Dedifferentiated amniotic fluid mesenchymal stem cell (primary cell): Measurements from ENCODE around the gene NEK6.

Source experiments
- DNase-seq: peaks from one replicate; pipeline ENCODE4 v3.0.0-alpha.2; 2016; ENCODE audit errors: extremely low spot score

NEK6 gene

DNA sequence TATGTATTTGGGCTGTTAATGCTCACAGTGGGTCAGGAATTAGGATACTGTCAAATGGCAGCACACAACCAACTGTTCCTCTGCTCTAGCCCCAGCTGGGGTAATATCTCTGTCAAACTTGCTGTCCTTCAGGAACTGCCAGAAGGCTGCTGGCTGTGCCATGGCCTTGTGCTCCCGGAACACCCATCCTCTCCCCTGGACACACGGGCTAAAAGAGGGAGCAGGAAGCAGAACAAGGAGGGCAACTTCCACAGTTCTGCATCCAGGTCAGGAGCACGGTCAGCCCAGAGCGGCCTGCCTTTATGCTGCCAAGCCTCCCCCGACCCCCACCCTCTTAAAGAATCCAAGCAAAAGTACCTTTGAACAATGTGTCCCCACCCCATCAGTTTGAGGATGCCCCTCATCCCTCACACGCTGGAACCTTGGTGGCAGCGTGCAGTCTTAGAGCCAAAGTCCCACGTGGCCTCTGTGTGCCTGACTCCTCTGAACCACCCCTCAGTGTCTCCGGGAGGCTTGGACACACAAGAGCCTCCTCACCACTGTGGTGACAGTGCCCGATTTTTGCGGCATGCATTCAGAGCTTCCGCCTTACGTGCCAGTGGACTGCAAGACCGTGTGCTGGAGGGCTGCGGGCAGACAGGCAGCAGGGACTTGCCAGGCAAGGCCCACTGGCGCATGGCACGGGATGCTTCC lies 96.7 kb downstream of the NEK6 start:
- DNase-seq = no peak

DNA sequence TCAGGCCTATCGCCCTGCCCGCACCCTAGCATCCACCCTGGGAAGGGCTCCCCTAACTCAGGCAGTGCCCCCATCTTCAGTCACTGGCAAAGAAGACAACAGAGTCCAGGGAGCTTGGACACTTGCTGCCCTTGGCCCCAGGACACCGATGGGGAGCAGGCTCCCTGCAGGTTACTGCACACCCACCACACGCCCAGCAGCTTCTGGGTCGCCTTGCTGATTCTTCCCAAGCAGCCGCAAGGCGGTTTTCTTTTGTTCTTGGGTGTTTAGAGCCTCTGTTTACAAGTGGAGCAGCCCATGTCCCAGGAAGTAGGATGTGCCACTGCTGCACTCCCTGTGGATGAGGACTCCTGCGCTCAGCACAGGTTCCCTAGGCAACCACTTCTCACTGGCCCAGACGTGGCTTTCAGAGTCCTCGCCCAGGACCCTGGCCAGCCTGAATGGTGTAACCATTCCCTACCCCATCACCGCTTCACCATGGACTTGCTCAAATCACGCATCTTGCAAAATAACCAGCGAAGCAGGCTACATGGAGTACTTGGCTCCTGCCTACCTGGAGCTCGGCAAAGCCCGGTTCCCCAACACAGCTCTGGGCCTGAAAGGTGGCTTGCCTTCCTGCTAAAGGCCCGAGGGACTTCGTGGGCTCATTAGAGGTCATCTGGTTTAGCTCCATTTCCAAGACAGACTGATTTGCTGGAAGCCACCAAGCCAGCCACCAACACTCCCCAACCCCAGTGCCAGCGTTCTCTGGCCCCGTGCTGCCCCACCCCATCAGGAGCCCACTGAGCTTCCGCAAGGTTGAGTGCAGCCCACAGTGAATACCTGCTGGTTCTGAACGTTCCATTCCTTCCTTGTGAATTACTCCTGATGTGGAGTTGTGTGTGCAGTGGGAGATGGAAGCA lies 97.5 kb downstream of the NEK6 start:
- no peak for DNase-seq

DNA sequence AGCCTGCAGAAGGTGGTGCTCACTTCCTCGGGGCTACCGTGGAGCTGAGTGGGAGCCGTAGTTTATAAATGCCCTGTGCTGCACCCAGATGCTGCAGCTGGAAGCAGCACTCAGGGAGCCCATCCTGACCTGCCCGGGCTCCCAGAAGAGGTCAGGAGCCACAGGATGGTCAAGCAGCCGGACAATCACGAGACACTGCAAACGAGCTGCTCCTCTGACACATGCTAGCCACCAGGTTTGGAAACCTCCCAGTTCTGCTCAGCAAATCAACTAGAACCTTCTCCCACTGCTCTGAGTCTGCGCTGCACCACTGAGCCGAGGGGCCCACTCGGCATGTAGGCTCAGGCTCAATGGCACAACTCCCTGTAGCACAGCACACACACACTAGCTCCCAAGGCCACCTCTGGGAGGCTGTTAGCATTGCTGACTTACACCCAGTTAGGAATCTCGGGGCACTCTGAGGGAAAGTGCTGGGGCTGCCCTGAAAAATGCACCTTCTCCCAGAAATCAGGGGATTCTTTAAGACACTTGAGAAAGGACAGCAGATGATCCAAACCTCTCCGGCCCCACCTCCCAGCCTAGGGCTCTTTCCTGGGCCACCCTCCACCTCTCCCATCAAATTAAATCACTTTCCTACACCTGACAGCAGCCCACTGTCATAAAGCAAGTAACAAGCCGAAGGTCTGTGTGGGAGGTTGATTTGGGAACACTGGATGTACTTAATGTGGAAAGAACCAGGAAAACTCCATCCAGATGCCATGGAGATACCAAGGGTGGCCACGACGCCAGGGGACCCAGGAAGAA lies 98.4 kb downstream of the NEK6 start:
- DNase-seq = no peak

DNA sequence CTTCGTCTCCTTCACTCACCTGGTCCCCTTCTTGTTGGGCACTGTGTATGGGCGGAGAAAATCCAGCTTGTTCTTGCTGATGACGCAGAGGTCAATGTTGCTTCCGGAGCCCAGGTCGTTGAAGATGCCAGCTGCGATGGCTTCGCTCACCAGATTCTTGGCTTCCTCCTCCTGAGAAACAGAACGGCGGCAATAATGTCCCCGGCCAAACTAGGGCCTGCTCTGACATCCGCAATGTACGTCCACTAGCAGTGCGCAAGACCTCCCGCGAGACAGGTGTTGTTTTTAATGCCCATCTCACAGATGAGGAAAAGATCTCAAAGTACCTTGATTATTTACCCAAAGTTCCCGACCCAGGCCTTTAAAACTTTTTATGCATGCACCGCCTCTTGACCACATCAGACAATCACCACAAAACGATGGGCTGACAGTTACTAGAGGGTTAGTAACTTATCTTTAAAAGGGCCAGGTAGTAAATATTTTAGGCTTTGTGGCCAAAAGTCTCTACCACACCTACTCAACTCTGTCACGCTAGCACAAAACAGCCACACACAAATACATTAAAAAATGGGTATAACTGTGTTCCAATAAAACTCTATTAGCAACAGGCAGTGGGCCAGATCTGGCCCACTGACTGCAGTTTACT lies 99.1 kb downstream of the NEK6 start:
- DNase-seq = no peak

DNA sequence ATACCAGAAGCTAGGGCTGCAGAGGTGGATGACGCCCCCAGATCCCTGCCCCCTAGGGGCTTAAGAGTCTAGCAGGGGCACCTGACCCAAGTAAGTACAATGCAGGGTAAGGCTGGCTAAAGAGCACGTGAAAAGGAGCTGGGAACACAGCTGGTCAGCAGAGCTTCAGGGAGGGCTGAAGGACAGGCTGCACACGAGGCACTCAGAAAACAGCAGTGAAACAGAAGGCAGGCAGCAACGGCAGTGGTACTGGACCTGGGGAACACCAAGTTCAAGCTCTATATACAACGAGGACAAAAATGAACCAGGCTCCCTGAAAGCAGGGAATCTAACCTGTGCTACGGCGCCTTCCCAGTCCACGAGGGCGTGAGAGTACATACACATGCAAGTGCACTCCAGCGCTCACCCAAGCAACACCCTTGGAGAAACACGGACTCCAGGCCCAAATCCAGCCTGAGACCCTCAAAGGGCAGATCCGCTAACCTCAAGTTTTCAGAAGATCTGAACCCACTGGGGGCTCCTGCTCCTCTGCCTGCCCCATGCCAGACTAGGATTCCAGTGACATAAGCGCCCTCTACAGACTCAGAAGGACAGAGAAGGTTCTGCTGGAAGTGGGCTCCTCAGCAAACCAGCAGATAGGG lies 100.1 kb downstream of the NEK6 start:
- no peak for DNase-seq

DNA sequence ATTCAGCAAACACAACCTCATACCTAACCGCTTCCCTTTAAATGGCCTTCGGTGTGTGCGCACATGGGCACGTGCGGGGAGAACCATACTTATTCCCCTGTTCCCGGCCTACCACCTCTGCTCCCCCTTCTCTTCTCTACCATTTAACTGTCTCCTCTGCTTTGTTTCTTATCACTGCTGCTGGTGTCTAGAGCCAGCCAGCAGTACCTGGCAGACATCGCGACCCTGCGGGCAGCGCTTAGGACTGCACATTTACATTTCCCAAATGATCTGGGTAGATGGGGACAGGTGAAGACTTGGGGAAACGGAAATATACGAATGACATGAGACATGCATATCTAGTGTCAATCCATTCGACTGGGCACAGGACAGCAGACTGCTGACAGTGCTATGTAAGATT lies 100.9 kb downstream of the NEK6 start:
- DNase-seq = no peak

DNA sequence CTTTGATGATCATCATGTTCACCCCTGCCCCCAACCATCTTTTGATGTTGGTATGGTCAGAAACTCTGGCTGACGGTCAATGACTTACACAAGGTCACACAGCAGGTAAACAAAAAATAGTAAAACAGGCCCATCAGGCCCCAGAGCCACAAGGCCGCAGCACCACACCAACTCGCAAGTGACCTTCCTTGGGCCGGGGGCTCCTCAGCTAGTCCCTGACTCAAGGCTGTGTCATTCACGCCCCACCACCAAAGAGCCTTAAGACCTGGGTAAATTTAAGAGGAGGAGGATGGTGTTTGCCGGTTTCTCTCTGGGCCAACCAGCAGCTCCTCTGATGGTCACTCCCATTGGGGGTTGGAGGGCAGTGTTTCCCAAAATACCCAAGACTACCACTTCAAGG lies 101.7 kb downstream of the NEK6 start:
- DNase-seq = no peak

DNA sequence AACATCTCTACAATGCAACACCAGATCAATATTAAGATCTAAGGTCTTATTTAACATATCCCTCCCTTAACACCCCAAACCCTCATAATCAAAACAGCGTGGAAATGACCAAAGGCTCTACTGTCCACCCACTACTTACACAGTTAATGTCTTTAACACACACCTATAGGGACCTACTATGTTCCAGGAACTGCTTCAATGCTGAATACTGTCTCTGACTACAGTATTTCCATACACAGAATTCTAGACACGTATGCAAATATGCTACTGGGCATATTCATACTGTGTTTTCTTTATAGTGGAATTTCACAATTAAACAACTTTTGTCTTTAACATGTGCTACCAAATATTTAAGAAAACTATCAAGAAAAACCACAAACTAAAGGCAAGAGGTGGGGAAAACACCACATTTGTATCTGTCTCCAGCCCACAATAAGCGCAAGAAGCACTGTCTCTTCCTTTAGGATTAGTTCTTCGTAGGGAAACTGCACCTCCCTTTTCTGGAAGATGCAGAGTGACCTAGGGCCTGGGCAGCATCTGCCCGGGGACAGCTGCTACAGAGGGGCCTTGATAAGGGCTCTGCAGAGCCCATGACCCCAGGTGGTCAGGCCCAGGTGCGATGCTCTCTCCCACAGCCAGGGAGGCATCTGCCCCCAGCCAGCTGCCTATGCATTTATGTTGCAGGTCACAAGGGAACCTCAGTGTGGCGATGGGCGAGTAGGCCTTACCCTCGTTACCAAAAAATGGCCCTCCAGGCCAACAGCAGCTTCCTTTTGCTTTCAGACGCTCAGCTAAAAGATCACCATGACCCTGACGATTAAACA lies 102.3 kb downstream of the NEK6 start:
- DNase-seq = no peak

DNA sequence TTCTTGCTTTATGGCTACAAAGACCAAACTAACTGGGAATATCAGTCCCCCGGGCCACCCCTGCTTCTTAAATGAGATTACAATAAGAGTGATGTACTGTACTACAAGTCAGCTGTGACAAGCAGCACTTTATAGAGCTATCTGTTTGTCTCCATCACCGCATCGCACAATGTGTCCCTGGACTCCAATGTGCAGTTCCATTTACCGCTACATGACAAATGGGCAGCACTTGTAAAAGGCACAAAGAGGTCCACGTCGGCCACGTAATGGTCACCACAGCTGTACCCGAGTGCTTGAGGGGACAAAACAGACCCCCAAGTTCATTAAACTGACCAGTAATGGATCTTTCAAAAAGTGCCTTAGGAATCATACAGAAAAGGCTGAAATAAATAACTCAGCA lies 103.4 kb downstream of the NEK6 start:
- no peak for DNase-seq

DNA sequence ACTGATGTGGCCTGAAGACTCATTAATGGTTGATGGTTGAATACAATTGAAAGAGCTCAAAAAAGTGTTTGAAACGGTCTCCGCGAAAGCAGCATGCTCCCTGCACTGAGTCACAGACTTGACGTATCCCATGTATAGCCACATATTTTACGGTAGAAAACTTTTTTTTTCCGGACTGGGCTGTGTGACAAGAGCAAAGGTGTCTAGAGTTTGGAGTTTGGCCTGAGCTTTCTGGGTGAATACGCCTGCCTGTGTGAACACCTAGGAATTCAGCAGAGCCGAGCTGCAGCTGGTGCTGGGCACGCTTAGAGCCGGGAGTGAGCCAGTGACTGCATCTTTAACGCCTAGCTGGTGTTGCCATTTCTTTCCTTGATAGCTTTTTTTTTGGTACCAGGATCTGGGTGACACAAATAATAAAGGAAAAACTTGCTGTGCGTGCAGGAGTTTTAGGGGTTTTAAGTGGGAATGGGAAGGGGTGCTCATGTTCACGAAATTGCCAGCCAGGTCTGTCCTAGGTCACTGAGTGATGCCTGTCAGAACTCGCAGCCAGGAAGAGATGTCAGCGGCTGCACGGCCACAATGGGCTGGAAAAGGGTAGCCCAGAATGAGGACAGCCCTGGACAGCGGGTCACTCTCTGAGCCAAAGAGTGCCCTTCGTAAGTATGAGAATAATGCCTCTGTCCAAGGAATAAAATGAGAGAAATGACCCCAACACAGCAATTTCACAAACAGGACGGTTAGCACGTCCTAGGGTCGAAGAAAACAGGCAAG lies 105.8 kb downstream of the NEK6 start:
- no peak for DNase-seq

DNA sequence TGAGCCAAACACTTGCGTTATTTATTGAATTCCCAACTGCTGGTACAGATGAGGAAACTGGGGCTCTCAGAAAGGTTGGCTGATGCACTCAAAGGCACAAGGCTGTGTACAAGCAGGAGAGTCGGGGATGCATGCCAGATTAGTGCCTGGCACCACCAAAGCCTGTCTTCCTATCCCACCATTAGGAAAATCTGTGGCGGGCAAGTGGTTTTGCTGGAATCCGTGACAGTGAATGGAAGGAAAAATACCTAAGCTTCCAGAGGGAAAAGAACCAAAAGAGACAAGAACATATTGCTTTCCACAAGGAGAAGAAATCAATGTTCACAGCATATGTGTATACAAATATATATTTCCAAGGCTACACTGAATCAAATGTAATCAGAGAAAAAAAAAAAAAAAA lies 106.4 kb downstream of the NEK6 start:
- DNase-seq = no peak

DNA sequence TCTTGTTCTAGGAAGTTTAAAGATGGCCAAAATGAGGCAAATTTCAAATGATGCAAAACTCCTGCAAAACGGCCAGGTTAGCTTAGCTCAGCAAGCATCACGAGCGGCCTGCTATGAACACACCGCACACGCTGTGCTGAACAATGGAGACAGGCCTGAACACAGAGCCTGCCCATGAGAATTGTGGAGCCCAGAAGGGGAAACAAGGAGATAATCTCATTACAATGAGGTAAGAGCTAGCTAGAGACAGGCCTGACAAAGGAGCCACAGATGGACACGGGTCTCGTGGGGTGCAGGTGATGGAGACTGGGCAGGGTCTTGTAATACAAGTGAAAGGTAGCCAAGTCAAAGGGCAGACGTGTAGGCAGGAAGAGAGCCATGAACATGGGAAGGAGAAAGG lies 107.3 kb downstream of the NEK6 start:
- DNase-seq = no peak

DNA sequence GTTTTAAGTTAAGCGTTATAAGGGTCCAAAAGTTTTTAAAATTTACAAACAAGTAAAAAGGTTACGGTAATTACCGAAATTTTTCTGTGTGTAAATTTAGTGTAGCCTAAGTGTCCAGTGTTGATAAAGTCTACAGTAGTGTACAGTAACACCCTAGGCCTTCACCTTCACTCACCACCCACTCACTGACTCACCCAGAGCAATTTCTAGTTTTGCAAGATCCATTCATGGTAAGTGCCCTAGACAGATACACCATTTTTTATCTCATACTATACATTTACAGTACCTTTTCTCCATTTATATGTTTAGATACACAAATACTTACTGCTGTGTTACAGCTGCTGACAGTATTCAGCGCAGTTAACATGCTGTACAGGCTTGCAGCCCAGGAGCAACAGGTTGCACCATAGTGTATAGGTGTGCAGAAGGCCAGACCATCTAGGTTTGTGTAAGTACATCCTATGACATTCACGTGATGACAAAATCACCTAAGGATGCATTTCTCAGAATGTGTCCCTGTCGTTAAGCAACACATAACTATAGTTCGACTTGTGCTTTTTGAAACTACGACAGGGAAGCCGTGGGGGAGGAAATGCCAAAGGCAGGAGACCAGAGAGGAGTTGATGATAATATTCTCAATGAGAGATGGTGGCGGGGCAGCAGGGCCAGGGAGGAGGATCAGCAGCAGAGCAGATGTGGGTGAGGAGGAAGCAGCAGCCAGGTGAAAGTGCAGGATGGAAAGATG lies 108.9 kb downstream of the NEK6 start:
- DNase-seq = no peak

DNA sequence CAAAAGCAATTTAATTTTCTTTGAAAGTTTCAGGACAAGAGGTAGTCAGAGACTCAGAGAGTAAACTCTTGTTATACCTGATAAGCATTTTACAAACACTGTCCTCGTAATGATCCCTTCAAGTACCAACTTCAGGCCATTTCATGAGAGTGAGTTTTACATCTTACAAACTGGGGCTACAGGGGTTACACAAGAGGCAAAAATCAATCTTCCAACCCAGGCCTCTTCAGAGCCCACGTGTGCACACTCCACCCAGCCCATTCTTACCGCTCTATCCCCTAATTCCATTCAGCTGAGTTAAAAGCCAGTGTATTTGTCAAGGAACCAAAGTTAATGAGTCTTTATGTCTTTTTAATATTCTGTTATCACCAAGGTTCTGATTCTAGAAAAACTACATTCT lies 110.9 kb downstream of the NEK6 start:
- DNase-seq = no peak

DNA sequence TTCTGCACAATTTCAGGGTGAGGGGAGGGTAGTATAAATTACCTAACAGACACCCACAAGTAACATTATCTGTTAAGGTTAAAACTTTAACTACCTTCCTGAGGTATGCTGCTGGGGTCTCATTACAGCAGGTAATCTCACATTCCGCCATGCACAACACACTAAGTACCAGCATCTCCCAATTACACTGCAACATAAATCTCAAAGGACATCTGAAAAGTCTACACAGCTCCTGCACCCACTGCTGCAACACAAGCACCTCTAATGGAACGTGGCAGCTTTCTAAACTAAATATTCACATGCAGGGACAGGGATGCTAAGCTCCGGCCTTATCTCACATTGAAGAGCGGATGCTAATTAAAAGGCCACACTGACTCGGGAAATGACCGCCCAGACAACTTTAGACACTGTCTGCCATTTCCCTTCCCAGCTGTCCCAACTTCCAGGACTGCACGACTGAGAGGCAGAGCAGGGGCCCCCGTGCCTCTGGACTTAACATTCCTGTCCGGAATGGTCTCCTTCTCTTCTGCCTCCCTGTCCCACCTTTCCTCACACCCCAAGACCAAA lies 111.6 kb downstream of the NEK6 start:
- DNase-seq = no peak

DNA sequence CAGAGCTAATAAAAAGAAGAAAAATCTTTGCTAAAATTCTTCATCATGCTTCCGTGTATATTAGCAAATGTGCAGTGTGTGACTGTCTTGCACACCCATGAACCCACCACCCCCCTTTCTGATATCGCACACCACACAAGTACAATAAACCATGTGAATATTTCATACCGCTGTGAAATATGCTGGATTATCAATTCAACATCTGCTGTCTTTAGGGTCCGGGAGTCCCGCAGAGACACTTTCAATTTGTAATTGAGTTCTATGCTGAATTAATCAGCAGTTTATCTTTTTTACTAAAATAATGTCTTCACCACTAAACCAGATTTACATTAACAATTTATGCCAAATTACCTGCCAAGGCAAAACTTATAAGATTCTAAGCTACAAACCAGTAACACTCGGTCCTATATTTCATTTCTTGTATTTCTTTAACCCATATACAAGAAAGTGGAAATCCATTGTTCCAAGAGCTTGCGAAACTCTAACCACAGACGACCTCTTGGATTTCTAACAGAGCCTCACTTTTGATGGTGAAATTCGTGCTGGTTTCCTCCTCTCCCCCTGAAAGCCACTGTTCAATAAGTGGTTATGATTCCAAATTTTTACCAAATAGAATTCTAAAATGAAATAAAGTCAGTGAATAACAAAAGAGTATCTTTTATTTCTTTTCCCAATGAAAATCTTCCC lies 113.3 kb downstream of the NEK6 start:
- DNase-seq = no peak

DNA sequence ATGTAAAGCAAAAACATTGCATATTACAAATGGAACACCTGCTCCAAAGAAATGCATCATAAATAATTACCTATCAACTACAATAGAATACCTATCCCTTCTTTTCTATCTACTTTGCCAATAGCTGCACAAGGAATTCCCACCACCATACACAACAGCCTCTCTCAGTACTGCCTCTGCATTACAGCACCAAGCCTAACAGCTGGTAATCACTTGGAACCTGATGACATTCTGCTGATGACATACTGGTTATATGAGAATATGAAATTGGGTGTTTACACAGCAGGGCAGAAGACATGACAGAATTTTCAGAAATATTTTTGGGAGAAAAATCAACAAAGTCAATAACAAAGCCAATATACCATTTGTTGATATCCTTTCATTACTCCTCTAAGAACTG lies 114.3 kb downstream of the NEK6 start:
- no peak for DNase-seq

DNA sequence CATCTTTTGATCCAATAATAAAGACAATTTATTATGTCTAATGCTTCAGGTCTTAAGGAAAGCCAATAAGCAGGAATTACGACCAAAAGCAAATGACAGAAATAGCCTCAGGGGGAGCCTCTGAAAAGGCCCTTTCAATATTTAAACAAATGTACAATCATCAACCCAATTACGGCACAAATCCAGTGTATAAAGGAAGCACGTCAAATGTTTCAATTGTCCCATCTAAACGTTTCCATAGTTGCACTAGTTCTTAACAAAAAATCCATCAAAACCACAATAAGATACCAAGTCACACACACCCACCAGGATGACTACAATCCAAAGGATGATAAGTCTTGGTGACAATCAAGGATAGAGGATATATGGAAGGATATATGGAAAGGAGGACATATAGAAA lies 115.6 kb downstream of the NEK6 start:
- DNase-seq = no peak
